ENCODE measurements around the gene EIF2S2. TPM values are rescaled to one million over a fixed set of nuclear protein-coding genes. Genes with fewer than 3 reads are reported as not detected.

EIF2S2 gene
- total and polyA plus RNA-seq, 12 donors: 22.2 to 67.7 (median 41.1) TPM

GRCh38 chr20:34150306-34151000, 38.4 kb upstream of the EIF2S2 start:
- H3K27ac ChIP-seq: no peak overlapping the region
- no peaks in the 10 kb centered on the region for H3K4me1 ChIP-seq
- H3K4me3 ChIP-seq: no peak overlapping the region
- ATAC-seq: no peak
- DNase-seq: no peak
- no peaks in the 10 kb centered on the region for H3K27me3 ChIP-seq
- WGBS, 2 donors: 76 to 80% methylated on average over 9 of the region's 9 CpGs
- TF ChIP-seq CTCF (IDR thresholded peaks at IDR 0.05): no peak
- peaks cover 0 to 14% (median 0%) of the 10 kb centered on the region in 11 donors for H3K9me3 ChIP-seq
- intact Hi-C loops (cut with DNase I): no loop called here
- no peaks in the 10 kb centered on the region for H3K36me3 ChIP-seq

- H3K27ac ChIP-seq: no peak overlapping the region
- no peaks in the 10 kb centered on the region for H3K36me3 ChIP-seq
- intact Hi-C loops (cut with DNase I): loop anchor here in 1 of 10 donors (1.0 kb wide), 1 partner anchor 16 kb away; no protein-coding TSS in a partner anchor
- ATAC-seq (no peak), DNase-seq (no peak)
- H3K4me3 ChIP-seq: no peak overlapping the region
- TF ChIP-seq CTCF (IDR thresholded peaks at IDR 0.05): no peak
- WGBS, 2 donors: 71 to 85% methylated on average over 2 of the region's 2 CpGs
- no peaks in the 10 kb centered on the region for H3K27me3 ChIP-seq
- H3K9me3 ChIP-seq: peaks cover 0 to 11% (median 0%) of the 10 kb centered on the region in 11 donors
- no peaks in the 10 kb centered on the region for H3K4me1 ChIP-seq
Measured at GRCh38 chr20:34145280-34145819, 33.3 kb upstream of the EIF2S2 start.

GRCh38 chr20:34143951-34144350, 31.9 kb upstream of the EIF2S2 start:
- Histone ChIP-seq H3K4me3 (no peak overlapping the region), H3K9me3 (peaks cover 0 to 11% (median 0%) of the 10 kb centered on the region in 11 donors), H3K4me1 (no peaks in the 10 kb centered on the region), H3K27ac (no peak overlapping the region), H3K36me3 (no peaks in the 10 kb centered on the region), H3K27me3 (no peaks in the 10 kb centered on the region)
- no peak for DNase-seq
- 62 to 77% methylated on average over 7 of the region's 7 CpGs for WGBS, 2 donors
- TF ChIP-seq CTCF (IDR thresholded peaks at IDR 0.05): no peak
- intact Hi-C loops (cut with DNase I): no loop called here
- no peak for ATAC-seq

- no peak for ATAC-seq
- Histone ChIP-seq H3K36me3 (no peaks in the 10 kb centered on the region), H3K4me3 (no peak overlapping the region), H3K9me3 (peaks cover 0 to 11% (median 0%) of the 10 kb centered on the region in 11 donors), H3K4me1 (no peaks in the 10 kb centered on the region), H3K27ac (no peak overlapping the region), H3K27me3 (no peaks in the 10 kb centered on the region)
- TF ChIP-seq CTCF (IDR thresholded peaks at IDR 0.05): no peak
- no peak for DNase-seq
- 71 to 78% methylated on average over 1 of the region's 1 CpG for WGBS, 2 donors
- intact Hi-C loops (cut with DNase I): no loop called here
Measured at GRCh38 chr20:34142121-34142520, 30.1 kb upstream of the EIF2S2 start.
